Jurkat, Clone E6-1 (cell line): ENCODE data around the gene GALE.

Experiments used
- DNase-seq: peaks from one replicate; pipeline ENCODE4 v3.0.0-alpha.2; 2011; ENCODE audit warnings: low read depth, low spot score
- H3K4me3 ChIP-seq: 2 replicates; pipeline ENCODE4 v1.5.1; 2011; ENCODE audit warnings: mild to moderate bottlenecking, low read length, control low read depth, moderate library complexity

The GALE gene

DNA sequence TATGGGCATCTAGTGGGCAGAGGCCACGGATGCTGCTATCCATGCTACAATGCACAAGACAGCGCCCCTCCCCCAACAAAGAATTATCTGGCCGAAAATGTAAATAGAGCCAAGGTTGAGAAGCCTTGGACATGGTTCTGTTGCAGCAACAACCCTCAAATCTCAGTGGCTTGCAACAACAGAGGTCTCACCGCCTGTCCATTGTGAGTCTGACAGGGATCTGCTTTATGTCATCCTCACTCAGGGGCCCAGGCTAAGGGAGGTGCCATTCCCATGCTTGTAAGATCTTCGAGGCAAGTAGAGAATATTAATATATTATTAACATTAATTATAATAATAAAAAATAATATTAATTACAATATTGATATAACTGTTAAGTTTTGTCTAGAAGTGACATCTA, 31.8 kb downstream of the GALE start:
- DNase-seq = no peak
- no peak overlapping the region for H3K4me3 ChIP-seq

DNA sequence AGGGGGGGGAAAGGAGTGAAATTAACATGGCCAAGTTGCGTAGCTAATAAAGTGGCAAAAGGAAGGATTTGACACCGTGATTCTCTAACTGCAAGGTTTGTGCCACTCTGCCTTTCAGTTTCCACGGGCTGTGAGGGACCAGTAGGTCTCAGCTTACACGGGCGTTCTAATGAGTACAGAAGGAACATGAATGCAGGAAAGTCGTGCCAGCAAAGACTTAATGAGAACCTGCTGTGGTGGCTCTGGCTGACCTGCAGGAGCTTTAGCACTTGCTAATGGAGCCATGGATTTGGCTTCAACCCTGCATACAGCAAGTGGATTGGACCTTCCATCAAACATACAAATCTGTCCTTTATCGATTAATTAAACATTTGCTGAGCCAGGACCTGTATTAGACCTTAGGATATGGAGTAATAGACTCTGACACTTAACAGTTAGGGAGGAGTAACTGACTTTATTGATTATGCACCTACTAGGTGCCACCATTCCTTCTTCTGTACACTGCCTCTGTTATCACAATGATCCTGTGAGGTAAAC, 37.4 kb downstream of the GALE start:
- no peak for DNase-seq
- no peak overlapping the region for H3K4me3 ChIP-seq

GRCh38 chr1:23759277-23759676, 41.3 kb downstream of the GALE start:
- no peak for DNase-seq
- no peak overlapping the region for H3K4me3 ChIP-seq

DNA sequence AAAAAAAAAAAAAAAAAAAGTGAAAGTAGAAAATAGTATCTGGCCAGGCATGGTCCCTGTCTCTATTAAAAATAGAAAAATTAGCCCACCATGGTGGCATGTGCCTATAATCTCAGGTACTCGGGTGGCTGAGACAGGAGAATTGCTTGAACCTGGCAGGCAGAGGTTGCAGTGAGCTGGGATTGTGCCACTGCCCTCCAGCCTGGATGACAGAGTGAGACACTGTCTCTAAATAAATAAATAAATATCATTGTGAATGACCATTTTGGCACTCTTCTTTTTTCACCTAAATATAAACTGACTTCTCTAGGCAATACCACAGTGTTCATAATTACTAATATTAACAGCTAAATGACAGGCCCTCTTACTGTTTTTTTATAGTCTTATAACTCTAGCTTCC, 42.7 kb downstream of the GALE start:
- H3K4me3 ChIP-seq = no peak overlapping the region
- no peak for DNase-seq

DNA sequence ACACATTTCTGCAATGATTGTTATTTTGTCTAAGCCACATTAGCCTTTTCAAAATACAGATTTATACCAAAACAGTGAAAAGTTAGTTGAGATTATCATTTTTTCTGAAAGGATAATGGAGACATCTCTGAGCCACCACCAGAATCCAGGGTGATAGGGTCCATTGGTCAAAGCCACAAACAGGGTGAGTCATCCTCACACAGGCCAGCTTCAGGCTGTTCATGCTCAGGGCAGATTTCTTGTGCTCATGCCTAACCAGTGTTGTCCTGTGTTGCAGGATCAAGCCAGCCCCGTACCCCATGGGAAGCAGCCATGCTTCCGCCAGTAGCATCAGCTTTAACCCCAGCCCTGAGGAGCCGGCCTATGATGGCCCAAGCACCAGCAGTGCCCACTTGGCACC, 43.9 kb downstream of the GALE start:
- DNase-seq = no peak

GRCh38 chr1:23752909-23753308, 47.6 kb downstream of the GALE start:
- no peak for DNase-seq
- H3K4me3 ChIP-seq = no peak overlapping the region

More for the DNA sequence above, 43.9 kb downstream of the GALE start:
- no peak overlapping the region for H3K4me3 ChIP-seq

GRCh38 chr1:23751815-23752200, 48.7 kb downstream of the GALE start:
- no peak overlapping the region for H3K4me3 ChIP-seq
- DNase-seq = no peak

- H3K4me3 ChIP-seq = no peak overlapping the region
- DNase-seq = peak; percentile 45
Measured at GRCh38 chr1:23751050-23751814, 49.3 kb downstream of the GALE start.

DNA sequence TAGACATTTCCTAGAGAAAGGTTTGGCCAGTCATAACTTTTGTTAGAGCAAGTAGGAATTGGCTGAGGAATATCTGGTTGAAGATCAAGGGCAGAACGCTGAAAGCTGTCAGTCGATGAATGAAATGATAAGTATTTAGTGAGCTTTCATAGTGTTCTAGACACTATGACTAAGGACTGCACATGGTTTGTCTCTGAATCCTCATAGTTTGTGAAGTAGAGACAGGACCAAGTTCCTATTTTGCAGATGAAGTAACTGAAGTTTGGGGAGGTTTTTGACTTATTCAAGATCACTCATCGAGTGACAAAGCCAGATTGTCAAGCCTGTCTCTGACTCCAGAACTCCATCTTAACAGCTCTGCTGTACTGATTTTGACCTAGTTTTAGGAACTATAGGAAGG, 52.5 kb downstream of the GALE start:
- H3K4me3 ChIP-seq = no peak overlapping the region
- DNase-seq = no peak
